SK-N-SH (cell line): ENCODE results near the gene AGAP1. TPM values are rescaled to one million over a fixed set of nuclear protein-coding genes. Genes with fewer than 3 reads are reported as not detected.

ENCODE experiments used
- CTCF ChIA-PET: fragments of 300-600, 350-600 bp; formaldehyde crosslinking; extraction: SDS; loops from one replicate; lab custom pipeline; 2021; lab: Yijun Ruan, JAX
- POLR2A ChIA-PET: fragments of 350-600 bp; sonication (Branson Sonifier 250); formaldehyde crosslinking; extraction: SDS; loops from one replicate; lab custom pipeline; 2020; ENCODE audit warnings: antibody characterized with exemption, inconsistent platforms; lab: Yijun Ruan, JAX
- DNase-seq: peaks from one replicate; pipeline ENCODE4 v3.0.0; 2012
- H2AFZ ChIP-seq: fragments of 200-600 bp; sonication (generic); 2 replicates; pipeline ENCODE4 v1.8.1; 2016; ENCODE audit warnings: antibody characterized with exemption, mild to moderate bottlenecking, low read depth
- H3F3A ChIP-seq: fragments of 200-600 bp; sonication (generic); replicated peaks from 2 replicates; pipeline ENCODE3; 2016; ENCODE audit warnings: antibody characterized with exemption, mild to moderate bottlenecking; ENCODE audit not compliant: insufficient read depth
- H3K27ac ChIP-seq, 2 experiments: fragments of 200-500 bp in 1 of 2; fragments of 200-600 bp in 1 of 2; sonication (Bioruptor generic) in 1 of 2; sonication (generic), shearing (Covaris generic) in 1 of 2; 2 replicates each; pipeline versions ENCODE4 v1.5.1 to v1.6.1; 2014 to 2016; ENCODE audit warnings: low read depth in 2 of 2, inconsistent platforms in 1 of 2, low read length in 1 of 2, mild to moderate bottlenecking in 1 of 2, mixed read lengths in 1 of 2
- H3K27me3 ChIP-seq: fragments of 200-600 bp; sonication (generic), shearing (Covaris generic); 2 replicates; pipeline ENCODE4 v1.6.1; 2016; ENCODE audit warnings: mixed run types; ENCODE audit not compliant: insufficient read depth
- H3K36me3 ChIP-seq, 2 experiments: fragments of 200-500 bp in 1 of 2; fragments of 200-600 bp in 1 of 2; sonication (Bioruptor generic) in 1 of 2; sonication (generic) in 1 of 2; replicated peaks in 1 of 2; 2 replicates each; pipeline versions ENCODE3 to v1.5.1; 2014 to 2016; ENCODE audit warnings: low read length in 1 of 2, mild to moderate bottlenecking in 1 of 2; ENCODE audit not compliant: insufficient read depth in 2 of 2, control insufficient read depth in 1 of 2
- H3K4me1 ChIP-seq, 2 experiments: fragments of 200-500 bp in 1 of 2; fragments of 200-600 bp in 1 of 2; sonication (Bioruptor generic) in 1 of 2; sonication (generic), shearing (Covaris generic) in 1 of 2; 2 replicates each; pipeline versions ENCODE4 v1.5.1 to v1.6.1; 2014 to 2016; ENCODE audit warnings: low read depth in 1 of 2, low read length in 1 of 2, mixed run types in 1 of 2; ENCODE audit not compliant: insufficient read depth in 2 of 2, control insufficient read depth in 1 of 2
- H3K4me2 ChIP-seq: fragments of 200-600 bp; sonication (generic), shearing (Covaris generic); 2 replicates; pipeline ENCODE4 v1.6.1; 2017; ENCODE audit warnings: mixed run types
- H3K4me3 ChIP-seq, 2 experiments: fragments of 200-500 bp in 1 of 2; fragments of 200-600 bp in 1 of 2; sonication (Bioruptor generic) in 1 of 2; sonication (generic), shearing (Covaris generic) in 1 of 2; 2 replicates each; pipeline versions ENCODE4 v1.5.1 to v1.8.1; 2014 to 2016; ENCODE audit warnings: low read depth in 2 of 2, inconsistent platforms in 1 of 2, low read length in 1 of 2, mild to moderate bottlenecking in 1 of 2, mixed read lengths in 1 of 2, moderate library complexity in 1 of 2
- H3K79me2 ChIP-seq: fragments of 200-600 bp; sonication (generic); 2 replicates; pipeline ENCODE4 v1.8.1; 2017; ENCODE audit warnings: mild to moderate bottlenecking; ENCODE audit not compliant: insufficient read depth
- H3K9ac ChIP-seq: fragments of 200-600 bp; sonication (generic); 2 replicates; pipeline ENCODE4 v1.6.1; 2017; ENCODE audit warnings: mixed run types
- H3K9me2 ChIP-seq: fragments of 200-600 bp; sonication (generic); 2 replicates; pipeline ENCODE4 v1.6.1; 2017; ENCODE audit warnings: mixed run types
- H3K9me3 ChIP-seq: fragments of 200-600 bp; sonication (generic); 2 replicates; pipeline ENCODE4 v1.6.1; 2017; ENCODE audit warnings: mixed run types, mild to moderate bottlenecking, moderate library complexity
- H4K20me1 ChIP-seq: fragments of 200-600 bp; sonication (generic); 2 replicates; pipeline ENCODE4 v1.6.1; 2017; ENCODE audit warnings: mild to moderate bottlenecking, mixed run types; ENCODE audit not compliant: insufficient read depth
- CHD2 ChIP-seq: fragments of 150-350 bp; IDR thresholded peaks from 2 replicates; pipeline ENCODE4 v1.6.1; 2018; ENCODE audit warnings: low read length; ENCODE audit not compliant: partially characterized antibody
- ELF1 ChIP-seq: IDR thresholded peaks from 2 replicates; pipeline ENCODE4 v1.4.0; 2012
- EZH2phosphoT487 ChIP-seq: fragments of 200-600 bp; sonication (generic); IDR thresholded peaks from 2 replicates; pipeline ENCODE4 v1.6.1; 2017; ENCODE audit warnings: low read depth, mixed run types, mild to moderate bottlenecking, antibody characterized with exemption, moderate library complexity, borderline replicate concordance
- FOSL2 ChIP-seq: IDR thresholded peaks from 2 replicates; pipeline ENCODE4 v1.4.0; 2012; ENCODE audit warnings: low read depth, mild to moderate bottlenecking, moderate library complexity, borderline replicate concordance
- GABPA ChIP-seq: IDR thresholded peaks from 2 replicates; pipeline ENCODE4 v1.4.0; 2012; ENCODE audit warnings: low read depth, mild to moderate bottlenecking
- GATA2 ChIP-seq: sonication (generic); formaldehyde crosslinking; IDR thresholded peaks from 2 replicates; pipeline ENCODE4 v1.5.0; 2020; ENCODE audit warnings: mild to moderate bottlenecking, missing genetic modification reagents
- JUND ChIP-seq: IDR thresholded peaks from 2 replicates; pipeline ENCODE4 v1.4.0; 2012
- MXI1 ChIP-seq: IDR thresholded peaks from 2 replicates; pipeline ENCODE4 v1.6.1; 2012; ENCODE audit warnings: mild to moderate bottlenecking, low read depth, low read length, improper control_type of control experiment
- NFIC ChIP-seq: IDR thresholded peaks from 2 replicates; pipeline ENCODE4 v1.4.0; 2012; ENCODE audit warnings: borderline replicate concordance
- NRF1 ChIP-seq: IDR thresholded peaks from 2 replicates; pipeline ENCODE4 v1.6.1; 2012; ENCODE audit warnings: low read depth, mild to moderate bottlenecking, low read length
- POLR2AphosphoS5 ChIP-seq: IDR thresholded peaks from 2 replicates; pipeline ENCODE4 v1.6.1; 2012; ENCODE audit warnings: low read depth, low read length
- RAD21 ChIP-seq: IDR thresholded peaks from 2 replicates; pipeline ENCODE4 v1.6.1; 2012; ENCODE audit warnings: mild to moderate bottlenecking, low read length
- RCOR1 ChIP-seq: fragments of 150-350 bp; IDR thresholded peaks from 2 replicates; pipeline ENCODE4 v1.6.1; 2017; ENCODE audit warnings: antibody characterized with exemption, low read length
- RFX5 ChIP-seq: IDR thresholded peaks from 2 replicates; pipeline ENCODE4 v1.6.1; 2012; ENCODE audit warnings: mild to moderate bottlenecking, improper control_type of control experiment, low read length
- RXRA ChIP-seq: IDR thresholded peaks from 2 replicates; pipeline ENCODE4 v1.4.0; 2012; ENCODE audit warnings: low read depth, mild to moderate bottlenecking, borderline replicate concordance
- TCF12 ChIP-seq: IDR thresholded peaks from 2 replicates; pipeline ENCODE4 v1.4.0; 2012
- TEAD4 ChIP-seq: IDR thresholded peaks from 2 replicates; pipeline ENCODE4 v1.4.0; 2012; ENCODE audit warnings: mild to moderate bottlenecking, borderline replicate concordance; ENCODE audit not compliant: insufficient read depth
- YY1 ChIP-seq: IDR thresholded peaks from 2 replicates; pipeline ENCODE4 v1.4.0; 2012; ENCODE audit warnings: low read depth, mild to moderate bottlenecking
- WGBS: methylation state at CpG from one replicate; pipeline ENCODE4 v1.1.6; 2017; ENCODE audit warnings: low lambda C conversion rate; 5-methylcytosine and 5-hydroxymethylcytosine counted together
- polyA plus RNA-seq, 3 experiments: library from polyadenylated mRNA; depleted of rRNA; stranded (reverse); fragments of >200 nt; gene quantifications; 2 replicates each; pipeline ENCODE4 v1.2.3, GENCODE V29; 2012
- TF ChIP-seq, protein P1 (sequence below): IDR thresholded peaks from 2 replicates; pipeline ENCODE4 v1.4.0; 2012; ENCODE audit warnings: low read depth, borderline replicate concordance
- TF ChIP-seq, protein P2 (sequence below): fragments of 150-350 bp; IDR thresholded peaks from 2 replicates; pipeline ENCODE4 v1.6.1; 2016; ENCODE audit warnings: mild to moderate bottlenecking, low read depth, low read length
- TF ChIP-seq, protein P3 (sequence below): IDR thresholded peaks from 2 replicates; pipeline ENCODE4 v1.4.0; 2012; ENCODE audit warnings: low read depth, borderline replicate concordance
- TF ChIP-seq, protein P4 (sequence below): IDR thresholded peaks from 2 replicates; pipeline ENCODE4 v1.4.0; 2012; ENCODE audit warnings: low read depth

AGAP1 gene
- polyA plus RNA-seq, 1 of the 3 experiments (the other 2 are of a cell fraction) = 8.8 TPM

DNA sequence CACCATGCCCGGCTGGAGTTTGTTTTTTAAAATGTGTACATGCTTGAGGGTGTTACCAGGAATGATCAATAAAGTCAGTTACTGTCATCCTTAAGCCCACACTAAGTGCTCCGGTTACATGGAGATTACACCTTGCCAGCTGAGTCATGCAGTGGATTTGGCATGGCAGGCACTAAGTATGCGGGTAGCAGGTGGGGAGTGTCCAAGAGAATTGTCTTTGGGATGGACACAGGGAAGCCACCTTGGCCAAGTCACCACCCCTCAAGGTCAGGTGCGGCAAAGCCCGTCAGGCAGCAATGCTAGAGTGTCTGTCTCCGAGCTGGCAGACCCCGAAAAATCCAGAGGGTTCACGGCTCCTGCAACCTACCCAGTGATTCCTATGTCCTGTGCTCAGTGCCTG, 619.6 kb downstream of the AGAP1 start:
- ChIA-PET POLR2A (no interaction called here), CTCF (no interaction called here)
- Histone ChIP-seq H3K4me2 (no peak overlapping the region), H3K9ac (no peak overlapping the region), H2AFZ (no peak overlapping the region), H3K36me3 (no peaks in the 10 kb centered on the region), H3K4me1 (no peaks in the 10 kb centered on the region), H3K27ac (no peak overlapping the region), H3K9me2 (no peaks in the 10 kb centered on the region), H3F3A (no peaks in the 10 kb centered on the region), H3K9me3 (no peaks in the 10 kb centered on the region), H4K20me1 (no peaks in the 10 kb centered on the region), H3K4me3 (no peak overlapping the region), H3K27me3 (no peaks in the 10 kb centered on the region), H3K79me2 (no peaks in the 10 kb centered on the region)
- WGBS = 91% methylated on average over 8 of the region's 8 CpGs
- TF ChIP-seq TCF12 (no peak), GATA2 (CRISPR knock-in tag) (no peak), RCOR1 (no peak), NFIC (no peak), ELF1 (no peak), GABPA (no peak), RFX5 (no peak), TEAD4 (no peak), FOSL2 (no peak), RAD21 (no peak), RXRA (no peak), MXI1 (no peak)
- TF ChIP-seq, protein P1, sequence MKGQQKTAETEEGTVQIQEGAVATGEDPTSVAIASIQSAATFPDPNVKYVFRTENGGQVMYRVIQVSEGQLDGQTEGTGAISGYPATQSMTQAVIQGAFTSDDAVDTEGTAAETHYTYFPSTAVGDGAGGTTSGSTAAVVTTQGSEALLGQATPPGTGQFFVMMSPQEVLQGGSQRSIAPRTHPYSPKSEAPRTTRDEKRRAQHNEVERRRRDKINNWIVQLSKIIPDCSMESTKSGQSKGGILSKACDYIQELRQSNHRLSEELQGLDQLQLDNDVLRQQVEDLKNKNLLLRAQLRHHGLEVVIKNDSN = no peak
- TF ChIP-seq, protein P2, sequence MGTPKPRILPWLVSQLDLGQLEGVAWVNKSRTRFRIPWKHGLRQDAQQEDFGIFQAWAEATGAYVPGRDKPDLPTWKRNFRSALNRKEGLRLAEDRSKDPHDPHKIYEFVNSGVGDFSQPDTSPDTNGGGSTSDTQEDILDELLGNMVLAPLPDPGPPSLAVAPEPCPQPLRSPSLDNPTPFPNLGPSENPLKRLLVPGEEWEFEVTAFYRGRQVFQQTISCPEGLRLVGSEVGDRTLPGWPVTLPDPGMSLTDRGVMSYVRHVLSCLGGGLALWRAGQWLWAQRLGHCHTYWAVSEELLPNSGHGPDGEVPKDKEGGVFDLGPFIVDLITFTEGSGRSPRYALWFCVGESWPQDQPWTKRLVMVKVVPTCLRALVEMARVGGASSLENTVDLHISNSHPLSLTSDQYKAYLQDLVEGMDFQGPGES = no peak
- TF ChIP-seq, protein P3, sequence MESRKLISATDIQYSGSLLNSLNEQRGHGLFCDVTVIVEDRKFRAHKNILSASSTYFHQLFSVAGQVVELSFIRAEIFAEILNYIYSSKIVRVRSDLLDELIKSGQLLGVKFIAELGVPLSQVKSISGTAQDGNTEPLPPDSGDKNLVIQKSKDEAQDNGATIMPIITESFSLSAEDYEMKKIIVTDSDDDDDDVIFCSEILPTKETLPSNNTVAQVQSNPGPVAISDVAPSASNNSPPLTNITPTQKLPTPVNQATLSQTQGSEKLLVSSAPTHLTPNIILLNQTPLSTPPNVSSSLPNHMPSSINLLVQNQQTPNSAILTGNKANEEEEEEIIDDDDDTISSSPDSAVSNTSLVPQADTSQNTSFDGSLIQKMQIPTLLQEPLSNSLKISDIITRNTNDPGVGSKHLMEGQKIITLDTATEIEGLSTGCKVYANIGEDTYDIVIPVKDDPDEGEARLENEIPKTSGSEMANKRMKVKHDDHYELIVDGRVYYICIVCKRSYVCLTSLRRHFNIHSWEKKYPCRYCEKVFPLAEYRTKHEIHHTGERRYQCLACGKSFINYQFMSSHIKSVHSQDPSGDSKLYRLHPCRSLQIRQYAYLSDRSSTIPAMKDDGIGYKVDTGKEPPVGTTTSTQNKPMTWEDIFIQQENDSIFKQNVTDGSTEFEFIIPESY = no peak
- TF ChIP-seq, protein P4, sequence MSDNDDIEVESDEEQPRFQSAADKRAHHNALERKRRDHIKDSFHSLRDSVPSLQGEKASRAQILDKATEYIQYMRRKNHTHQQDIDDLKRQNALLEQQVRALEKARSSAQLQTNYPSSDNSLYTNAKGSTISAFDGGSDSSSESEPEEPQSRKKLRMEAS = no peak
- no peak for DNase-seq

DNA sequence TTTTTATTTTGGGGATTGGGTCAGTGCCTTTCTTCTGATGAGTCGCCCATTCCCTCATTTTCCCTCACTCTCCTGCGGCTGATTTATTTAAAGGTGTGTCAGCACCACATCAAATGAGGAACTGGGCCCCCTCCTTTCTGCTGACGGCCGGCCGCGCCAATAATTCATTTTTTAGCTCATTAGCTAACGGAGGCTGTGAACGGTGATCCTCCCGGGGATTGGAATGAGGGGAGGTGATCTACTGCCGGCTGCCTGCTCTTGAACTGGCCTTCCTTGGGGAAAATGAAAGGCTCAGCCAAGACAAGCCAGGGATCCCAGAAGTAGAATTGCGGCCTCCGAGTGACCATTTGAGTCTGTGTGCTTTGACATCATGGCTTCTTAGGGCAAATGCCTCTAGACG, 620.1 kb downstream of the AGAP1 start:
- POLR2A ChIA-PET = no interaction called here
- no peak overlapping the region for H3K9ac ChIP-seq
- TF ChIP-seq TEAD4 (no peak), CHD2 (no peak), POLR2AphosphoS5 (no peak), JUND (no peak), EZH2phosphoT487 (no peak), MXI1 (no peak), ELF1 (no peak), GATA2 (CRISPR knock-in tag) (no peak), FOSL2 (no peak), TCF12 (no peak), NRF1 (no peak), YY1 (no peak)
- TF ChIP-seq, protein P1 = no peak
- TF ChIP-seq, protein P4 = no peak

More for the DNA sequence above, 620.1 kb downstream of the AGAP1 start:
- CTCF ChIA-PET = no interaction called here
- Histone ChIP-seq H3K4me2 (no peak overlapping the region), H3F3A (no peaks in the 10 kb centered on the region), H3K36me3 (no peaks in the 10 kb centered on the region), H3K4me1 (no peaks in the 10 kb centered on the region), H3K9me3 (no peaks in the 10 kb centered on the region), H3K79me2 (no peaks in the 10 kb centered on the region), H3K27ac (no peak overlapping the region), H3K9me2 (no peaks in the 10 kb centered on the region), H4K20me1 (no peaks in the 10 kb centered on the region), H2AFZ (no peak overlapping the region), H3K27me3 (no peaks in the 10 kb centered on the region), H3K4me3 (no peak overlapping the region)
- no peak for DNase-seq
- WGBS = 91% methylated on average over 13 of the region's 13 CpGs
